HG03571 (cell line): ENCODE measurements around the gene KRTAP21-2.
"Not testable (repeated sequence)": the region's sequence is repeated elsewhere in the genome, so short reads cannot be mapped to it uniquely, and the experiment has no call there.

ENCODE experiments used
- ATAC-seq: cut with Tn5 transposase; IDR thresholded peaks from one replicate; pipeline ENCODE4 v1.9.1; 2021; ENCODE audit not compliant: unreplicated experiment

Gene KRTAP21-2

DNA sequence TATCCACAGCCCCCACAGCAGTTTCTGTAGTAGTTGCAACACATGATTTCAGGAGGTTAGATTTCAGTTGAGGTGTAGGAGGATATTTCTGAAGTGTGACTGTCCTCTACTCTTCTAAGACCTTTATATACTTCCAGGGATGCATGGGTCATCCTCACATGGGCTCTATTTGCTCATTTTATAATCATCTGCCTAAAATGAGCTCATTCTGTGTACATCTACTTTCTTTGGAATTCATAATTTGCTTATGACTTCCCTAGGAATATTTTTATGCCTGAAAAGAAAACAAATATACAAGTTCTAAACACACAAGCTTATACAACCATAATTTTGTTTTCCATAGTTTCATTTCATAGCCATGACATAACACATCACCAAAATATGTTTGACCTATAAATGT, at the start of gene KRTAP21-2:
KRTAP21-2 (minus strand) TSS at position 101 of the 400 bp plus-strand sequence; CDS start at position 44, 57 bp downstream.
- no peak for ATAC-seq

DNA sequence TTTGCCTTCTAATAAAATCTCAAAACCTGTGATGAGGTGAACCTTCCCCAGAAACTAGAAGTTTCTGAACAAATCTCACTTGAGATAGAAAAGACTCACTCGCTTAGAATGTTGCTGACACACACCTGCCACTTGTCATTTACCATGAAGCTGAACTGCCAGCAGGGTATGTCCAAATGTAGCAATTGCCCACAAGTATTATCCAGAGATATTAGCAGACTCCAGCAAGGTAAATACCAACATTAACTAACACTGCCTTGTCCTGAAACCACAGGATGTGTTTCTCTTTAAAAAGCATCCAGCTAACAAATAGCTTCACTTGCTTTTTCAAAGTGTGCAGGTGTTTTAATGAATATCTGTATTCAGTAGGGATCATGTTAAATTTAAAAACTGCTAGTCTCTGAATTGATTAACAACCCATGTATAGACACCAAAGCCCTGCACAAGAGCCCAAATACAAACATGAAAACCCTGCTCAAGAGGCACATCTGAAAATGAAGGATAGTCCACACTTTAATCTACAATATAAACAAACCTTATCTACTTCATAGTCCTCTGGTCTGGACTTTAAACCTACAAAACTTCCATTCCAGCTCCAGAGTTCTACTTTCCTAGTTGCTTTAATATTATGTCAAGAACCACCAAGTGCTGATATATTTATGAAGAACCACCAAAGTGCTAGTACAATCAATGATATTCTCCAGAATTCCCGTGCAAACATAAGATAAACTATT, 46.7 kb upstream of the KRTAP21-2 start:
- ATAC-seq, result no peak

DNA sequence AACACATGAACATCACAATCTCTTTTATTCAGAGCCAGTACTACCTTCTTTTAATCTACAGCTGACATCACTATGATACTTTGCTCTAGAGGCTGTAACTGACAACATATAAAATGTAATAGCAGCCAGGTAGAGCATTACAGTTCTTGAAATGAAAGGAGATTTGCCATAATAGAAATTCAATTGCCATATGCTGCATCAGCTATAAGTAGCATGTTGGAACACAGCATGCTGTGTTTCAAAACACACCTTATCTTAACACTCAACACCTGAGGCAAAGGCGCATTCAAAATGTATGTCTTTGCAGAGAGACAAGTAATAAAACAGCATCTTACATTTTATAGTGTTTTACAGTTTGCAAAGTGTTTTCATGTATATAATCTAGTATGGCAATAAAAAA, 32.2 kb upstream of the KRTAP21-2 start:
- no peak for ATAC-seq

DNA sequence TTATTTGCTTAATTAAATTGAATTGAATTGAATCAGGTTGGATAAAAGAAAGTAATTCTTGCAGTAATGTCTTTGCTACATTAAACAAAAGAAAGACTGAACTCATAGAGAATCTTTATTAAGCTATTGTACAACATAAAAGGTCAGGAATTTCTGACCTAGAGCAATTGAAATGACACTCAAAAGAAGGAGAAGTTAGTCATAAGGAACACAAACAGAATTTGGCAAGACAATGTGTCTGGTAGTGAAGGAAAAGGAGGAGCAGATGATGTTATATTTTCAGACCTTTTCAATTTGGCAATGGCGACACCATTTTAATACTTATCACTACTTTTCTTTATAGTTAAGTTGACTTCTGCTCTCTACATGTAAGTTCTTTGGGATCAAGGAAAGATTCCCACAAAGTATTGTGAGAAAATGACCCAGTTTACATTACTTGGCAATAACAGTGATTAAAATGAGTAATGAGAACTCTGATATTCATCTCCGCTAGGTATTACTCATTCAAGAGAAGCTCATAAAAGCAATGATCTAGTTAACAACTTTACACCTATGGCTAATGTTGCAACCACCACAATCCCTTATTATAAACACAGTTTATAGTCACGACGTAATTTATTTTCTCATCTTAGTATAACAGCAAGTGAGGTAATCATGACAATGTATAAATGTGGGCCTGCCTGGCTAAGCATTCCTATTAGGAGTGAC, 22.8 kb upstream of the KRTAP21-2 start:
- ATAC-seq, result no peak

DNA sequence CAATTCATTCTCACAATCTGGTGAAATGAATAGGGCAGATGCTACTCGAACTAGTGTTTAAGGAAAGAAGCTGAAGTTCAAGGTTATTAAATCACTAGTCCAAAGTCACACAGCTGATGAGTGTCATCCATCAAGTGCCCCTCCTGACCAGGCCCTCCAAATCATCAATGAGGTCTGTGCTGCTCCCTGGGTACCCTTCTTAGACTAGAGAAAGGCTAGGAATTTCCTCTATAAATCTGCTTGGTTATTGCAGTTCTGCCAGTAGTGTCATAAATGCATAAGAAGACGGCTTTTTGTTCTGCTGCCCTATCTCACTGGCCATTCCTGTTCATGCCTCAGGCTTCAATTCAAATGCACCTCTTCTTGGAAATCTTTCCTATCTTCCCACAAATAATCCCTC, 13.7 kb upstream of the KRTAP21-2 start:
- no peak for ATAC-seq

DNA sequence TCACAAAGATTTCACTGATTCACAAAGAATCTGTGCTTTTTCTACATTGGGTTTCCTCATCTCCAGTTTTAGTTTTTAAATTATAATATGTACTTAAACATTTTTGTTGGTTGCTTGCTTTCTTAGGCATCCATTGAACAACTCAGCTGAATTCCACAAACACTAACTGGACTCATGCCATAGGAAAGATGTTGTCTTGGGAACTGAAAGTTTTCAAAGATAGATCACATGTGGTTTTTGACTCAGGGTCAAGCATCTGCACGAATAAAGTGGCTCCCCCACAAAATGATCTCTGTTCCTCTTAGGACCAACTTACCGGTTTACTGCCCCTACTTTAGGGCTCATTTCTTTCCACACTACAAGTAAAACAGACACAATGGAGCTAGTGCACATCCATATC, 11.2 kb upstream of the KRTAP21-2 start:
- ATAC-seq, result no peak

DNA sequence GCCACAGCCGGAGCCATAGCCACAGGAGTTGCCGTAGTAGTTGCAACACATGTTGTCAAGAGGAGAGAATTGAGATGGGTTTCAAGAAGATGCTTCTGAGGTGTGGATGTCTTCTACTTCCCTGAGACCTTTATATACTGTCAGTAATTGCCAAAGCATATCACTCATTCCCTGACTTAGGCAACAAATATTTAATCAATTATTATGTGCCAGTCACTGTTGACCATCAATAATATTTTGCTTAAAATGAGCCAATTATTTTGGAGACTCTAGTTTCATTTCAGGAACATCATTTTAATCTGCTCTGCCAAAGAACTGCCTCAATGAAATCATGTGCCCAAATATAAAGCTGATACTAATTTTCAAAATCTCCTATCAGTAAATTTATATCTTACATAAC, 8.3 kb upstream of the KRTAP21-2 start, which contains the start of gene KRTAP21-1:
KRTAP21-1 (minus strand) TSS at position 101 of the 400 bp plus-strand sequence; CDS start at position 51, 50 bp downstream.
- ATAC-seq, result not testable (repeated sequence)

DNA sequence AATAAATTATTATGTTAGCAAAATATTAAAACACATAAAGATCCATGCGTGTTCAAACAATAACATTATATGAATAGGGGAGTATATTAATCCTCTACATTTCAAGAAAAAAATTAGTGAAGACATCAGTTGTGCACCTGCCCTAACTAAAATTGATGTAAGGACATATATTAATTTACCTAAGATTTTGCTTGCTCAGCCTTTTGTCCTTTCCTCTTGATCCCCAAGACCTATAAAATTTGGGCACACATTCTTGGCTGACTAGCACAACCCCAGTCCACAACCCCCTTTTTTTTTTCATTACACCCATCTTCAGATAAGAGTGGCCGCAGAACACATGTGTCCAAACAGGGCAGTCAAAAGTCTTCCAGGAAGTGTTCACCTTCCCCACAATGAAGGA, 6.6 kb downstream of the KRTAP21-2 start:
- no peak for ATAC-seq

DNA sequence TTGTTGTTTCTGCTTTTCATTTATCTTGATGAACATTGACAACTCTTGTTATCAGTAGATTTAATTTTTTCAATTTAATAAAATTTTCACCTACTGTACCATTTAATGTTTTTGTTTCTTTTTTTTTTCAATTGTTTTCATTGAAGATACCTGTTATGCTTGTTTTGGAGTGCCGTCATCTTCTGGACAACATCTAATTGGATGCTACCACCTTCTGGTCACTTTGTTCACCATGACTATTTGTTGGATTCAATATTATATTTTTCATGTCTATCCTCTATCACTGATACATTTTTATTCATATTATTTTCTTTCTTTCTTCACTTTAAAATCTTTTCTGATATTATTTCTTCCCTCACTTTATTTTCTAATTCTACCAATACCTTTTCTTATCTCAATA, 14.0 kb downstream of the KRTAP21-2 start:
- no peak for ATAC-seq

DNA sequence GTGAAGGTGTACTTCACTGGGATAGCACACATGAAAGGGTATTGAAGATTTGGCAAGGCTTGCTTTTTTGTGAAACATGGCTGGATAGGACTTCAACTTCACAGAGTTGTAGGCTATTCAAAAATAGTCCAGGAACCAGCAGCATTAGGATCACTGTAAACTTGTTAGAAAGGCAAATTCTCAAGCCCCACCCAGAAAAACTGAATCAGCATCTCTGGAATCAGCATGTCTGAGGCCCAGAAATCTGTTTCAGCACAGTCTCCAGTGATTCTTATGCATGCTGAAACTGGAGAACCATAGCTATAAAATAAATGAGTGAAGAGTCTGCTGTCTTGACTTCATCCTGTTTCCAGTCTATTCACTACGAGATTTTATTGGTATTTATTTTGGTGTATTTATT, 20.3 kb downstream of the KRTAP21-2 start:
- ATAC-seq, result no peak

DNA sequence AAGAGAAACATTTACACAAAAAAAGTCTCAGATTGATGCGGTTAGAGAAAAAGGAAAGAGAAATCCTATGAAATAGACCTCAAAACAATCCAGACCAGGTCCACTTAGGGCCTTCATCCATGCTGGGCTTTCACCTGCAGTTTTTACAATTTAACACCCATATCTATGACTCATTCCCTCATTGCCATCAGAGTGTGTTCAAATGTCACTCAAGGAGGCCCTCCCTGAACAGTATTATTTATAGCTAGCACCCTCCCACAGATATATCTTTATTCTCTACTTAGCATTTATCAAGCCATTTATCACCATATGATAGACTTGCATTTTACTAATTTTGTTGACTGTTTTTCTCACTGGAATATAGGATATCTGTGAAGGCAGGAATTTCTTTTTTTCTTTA, 27.7 kb downstream of the KRTAP21-2 start:
- ATAC-seq, result no peak

DNA sequence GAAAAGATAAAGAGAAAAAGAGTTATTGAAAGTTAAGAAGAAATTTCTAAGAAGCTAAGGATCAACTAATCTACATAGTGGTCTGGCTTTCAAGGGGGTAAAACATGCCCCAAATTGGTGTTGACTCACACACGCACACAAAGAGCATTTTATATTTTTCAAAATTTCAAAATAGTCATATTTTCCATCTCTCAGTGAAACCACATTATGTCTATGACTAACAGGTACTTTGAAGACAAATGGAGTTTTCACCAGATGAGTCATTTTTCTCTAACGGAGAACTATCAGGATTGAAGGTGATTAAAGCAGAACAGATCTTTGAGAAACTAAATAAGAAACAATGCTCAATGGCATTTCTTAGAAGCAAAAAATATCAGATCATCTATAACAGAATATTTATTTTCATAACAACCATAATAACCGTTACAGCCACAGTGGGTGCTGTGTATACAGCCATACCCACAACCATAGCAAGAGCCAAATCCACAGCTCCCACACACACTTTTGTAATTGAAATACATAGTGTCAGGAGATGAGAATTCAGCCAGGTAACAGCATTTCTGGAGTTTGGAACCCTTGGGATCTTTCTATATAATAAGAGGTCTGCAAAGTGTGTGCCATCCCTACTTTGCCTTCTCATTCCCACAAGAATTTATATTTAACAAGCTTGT, 28.7 kb downstream of the KRTAP21-2 start, which contains the start of gene KRTAP21-3:
KRTAP21-3 (minus strand) TSS at position 539 of the 671 bp plus-strand sequence; CDS start at position 521, 18 bp downstream.
- ATAC-seq, result no peak

DNA sequence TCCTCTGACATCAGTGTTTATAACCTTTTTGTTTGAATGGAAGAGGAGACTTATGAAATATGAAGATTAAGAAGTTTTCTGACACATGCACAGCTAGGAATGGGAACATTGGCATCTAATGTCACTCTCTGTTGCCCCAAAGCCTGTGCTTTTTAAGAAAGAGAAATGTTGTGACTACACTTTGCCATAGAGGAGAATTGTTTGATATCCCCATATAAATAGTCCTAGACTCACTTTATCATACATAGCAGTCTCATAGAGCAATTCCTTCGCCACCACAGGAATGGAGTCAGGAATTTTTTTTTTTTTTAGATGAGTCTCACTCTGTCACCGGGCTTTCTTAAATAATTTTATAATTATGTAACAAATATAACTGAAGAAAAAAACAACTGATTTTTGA, 30.0 kb downstream of the KRTAP21-2 start:
- ATAC-seq, result no peak

DNA sequence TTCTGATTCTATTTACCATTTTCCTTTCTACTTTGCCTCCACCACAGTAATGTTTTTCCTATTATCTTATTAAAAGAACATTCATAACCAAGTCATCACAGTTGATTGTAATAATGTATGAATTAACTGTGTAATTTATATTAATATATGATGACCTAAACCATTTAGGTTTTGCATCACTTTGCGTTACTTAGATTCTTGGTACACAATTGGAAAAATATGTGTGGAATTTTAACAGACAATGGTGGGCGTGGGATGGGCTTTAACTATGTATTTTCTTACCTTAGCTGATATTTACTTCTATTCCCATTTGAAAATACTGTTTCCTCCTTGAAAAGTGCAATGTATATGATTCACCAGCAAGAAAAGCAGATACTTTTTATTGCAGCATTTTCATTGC, 32.1 kb downstream of the KRTAP21-2 start:
- ATAC-seq, result no peak

DNA sequence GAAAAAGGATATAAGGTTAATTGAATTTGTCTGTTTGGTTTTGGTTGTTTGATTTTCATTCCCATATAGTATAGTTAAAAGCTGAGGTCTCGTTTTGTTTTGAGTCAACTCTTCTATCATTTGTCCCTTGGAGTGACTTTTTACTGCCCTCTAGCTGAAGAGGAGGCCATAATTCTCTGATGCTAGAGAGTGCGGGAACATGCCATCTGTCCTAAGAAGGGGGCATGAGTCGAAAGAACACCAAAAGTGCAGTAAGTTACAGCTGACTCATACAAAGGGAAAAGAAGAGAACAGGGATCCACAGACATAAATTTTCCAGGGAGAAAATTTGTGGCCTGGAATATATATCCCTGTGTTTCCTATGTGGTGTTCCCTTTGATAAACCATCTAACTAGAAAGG, 32.6 kb downstream of the KRTAP21-2 start:
- no peak for ATAC-seq

DNA sequence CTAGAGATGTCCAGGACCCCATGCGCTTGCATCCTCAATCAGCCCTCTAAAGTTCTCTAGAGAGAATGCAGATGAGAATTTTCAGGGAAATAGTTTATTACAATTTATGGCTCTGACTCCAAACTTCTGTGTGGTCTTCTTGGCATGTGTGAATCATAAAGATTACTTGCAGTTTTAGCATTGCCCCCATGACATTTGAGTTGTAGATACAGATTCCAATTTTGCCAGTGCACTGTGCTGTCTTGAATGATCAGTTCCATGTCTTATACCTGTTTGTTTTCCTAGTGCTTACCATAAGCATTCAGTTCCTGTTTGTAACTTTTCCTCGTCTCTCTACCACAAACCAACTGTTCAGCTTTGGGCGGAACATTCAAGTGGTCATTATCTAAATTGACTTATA, 33.3 kb downstream of the KRTAP21-2 start:
- no peak for ATAC-seq

DNA sequence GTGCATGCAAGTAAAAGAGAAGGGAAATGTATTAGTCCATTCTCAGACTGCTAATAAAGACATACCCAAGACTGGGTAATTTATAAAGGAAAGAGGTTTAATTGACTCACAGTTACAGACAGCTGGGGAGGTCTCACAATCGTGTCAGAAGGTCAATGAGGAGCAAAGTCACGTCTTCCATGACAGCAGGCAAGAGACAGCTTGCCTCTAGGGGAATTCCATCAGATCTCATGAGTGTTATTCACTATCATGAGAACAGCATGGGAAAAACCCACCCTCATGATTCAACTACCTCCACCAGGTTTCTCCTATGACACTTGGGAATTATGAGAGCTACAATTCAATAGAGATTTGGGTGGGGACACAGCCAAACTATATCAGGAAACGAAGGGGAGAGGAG, 36.6 kb downstream of the KRTAP21-2 start:
- ATAC-seq, result no peak

DNA sequence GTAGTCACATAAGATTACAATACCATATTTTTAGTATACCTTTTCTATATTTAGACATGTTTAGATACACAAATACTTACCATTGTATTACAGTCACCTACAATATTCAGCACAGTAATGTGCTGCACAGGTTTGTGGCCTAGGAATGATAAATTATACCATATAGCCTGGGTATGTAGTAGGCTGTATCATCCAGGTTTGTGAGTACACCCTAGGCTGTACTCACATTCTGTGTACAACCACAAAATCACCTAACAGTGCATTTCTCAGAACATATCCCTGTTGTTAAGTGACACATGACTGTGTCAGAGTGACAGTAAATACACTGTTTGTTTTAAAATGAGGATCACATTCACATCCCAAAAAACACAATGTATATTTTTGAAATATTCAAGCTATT, 39.6 kb downstream of the KRTAP21-2 start:
- no peak for ATAC-seq
